CD4-positive, alpha-beta T cell treated with Interleukin-17A for 4 hours (primary cell): ENCODE data around the gene SLC35E4.
"Not testable (repeated sequence)": the region's sequence is repeated elsewhere in the genome, so short reads cannot be mapped to it uniquely, and the experiment has no call there.

Experiments
- DNase-seq: peaks from one replicate; pipeline ENCODE4 v3.0.0-alpha.2; 2020; ENCODE audit warnings: mixed read lengths

SLC35E4 gene, protein sequence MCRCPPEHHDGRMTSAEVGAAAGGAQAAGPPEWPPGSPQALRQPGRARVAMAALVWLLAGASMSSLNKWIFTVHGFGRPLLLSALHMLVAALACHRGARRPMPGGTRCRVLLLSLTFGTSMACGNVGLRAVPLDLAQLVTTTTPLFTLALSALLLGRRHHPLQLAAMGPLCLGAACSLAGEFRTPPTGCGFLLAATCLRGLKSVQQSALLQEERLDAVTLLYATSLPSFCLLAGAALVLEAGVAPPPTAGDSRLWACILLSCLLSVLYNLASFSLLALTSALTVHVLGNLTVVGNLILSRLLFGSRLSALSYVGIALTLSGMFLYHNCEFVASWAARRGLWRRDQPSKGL

DNA sequence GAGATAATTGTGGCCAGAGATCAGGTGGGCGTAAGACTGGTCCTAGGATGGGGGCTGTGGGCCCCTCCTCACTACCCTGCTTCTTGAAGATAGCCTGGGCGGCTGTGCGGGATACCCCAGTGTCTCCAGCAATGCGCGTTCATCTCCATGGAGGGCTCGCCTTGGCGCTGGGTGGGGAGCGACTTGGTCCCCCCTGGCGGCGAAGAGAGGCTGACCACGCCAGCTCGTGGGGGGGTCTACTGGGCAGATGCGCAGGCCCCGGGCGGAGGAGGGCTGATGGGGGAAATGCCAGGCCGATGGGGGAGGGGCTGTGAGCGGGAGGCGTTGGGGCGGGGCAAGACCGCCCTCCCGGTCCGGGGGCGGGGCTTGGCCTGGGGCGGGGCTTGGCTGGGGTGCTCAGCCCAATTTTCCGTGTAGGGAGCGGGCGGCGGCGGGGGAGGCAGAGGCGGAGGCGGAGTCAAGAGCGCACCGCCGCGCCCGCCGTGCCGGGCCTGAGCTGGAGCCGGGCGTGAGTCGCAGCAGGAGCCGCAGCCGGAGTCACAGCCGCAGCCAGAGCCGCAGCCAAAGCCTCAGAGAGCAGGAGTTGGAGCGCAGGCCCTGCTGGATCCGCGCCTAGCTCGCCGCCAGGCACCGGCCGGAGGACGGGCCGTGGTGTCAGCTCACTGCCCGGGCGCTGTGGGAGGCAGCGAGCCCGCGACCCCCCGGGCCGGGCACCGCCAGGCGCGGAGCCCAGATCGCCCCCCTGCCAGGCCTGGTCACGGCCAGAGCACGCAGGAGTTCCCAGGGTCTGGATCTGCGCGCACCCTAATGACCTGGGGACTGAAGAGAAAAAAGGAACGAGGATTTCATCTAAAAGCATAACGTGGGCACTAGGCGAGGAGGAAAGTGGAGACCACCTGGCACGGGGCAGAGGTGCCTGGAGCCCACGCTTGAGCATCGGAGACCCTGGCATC is at the start of gene SLC35E4:
Gene SLC35E4 (plus strand): TSS at position 509 of the 953 bp plus-strand sequence. CDS start 670 bp downstream, outside the sequence.
- DNase-seq = peak; percentile 98

DNA sequence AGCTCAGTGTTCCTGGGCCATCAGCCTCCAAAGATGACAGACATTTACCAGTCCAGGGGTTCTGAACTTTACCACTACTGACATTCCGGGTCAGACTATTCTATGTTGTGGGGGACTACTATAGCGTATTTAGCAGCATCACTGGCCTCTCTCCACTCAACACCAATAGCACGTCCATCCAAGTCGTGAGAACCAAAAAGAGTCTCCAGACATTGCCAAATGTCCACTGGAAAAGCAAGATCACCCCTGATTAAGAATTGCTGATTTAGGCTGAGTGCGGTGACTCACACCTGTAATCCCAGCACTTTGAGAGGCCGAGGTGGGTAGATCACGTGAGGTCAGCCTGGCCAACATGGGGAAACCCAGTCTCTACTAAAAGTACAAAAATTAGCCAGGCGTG is 49.2 kb upstream of the SLC35E4 start:
- no peak for DNase-seq

DNA sequence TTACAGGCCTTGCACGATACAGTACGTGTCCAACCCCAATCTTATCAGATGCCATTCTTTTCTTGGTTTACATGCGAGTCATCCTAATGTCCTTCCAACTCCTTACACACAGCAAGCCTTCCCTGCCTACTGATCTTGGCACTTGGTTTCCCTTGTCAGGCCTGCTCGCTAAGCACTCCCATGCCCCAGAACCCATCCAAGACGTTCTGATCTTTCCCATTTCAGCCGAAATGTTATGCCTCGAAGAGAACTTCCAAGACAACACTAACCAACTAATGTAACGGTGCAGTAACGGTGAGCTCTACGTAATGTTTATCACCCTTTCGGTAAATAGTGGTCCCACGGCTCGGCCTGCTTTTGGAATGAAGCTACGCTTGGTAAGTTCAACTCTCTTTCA is 44.4 kb upstream of the SLC35E4 start:
- DNase-seq = no peak

DNA sequence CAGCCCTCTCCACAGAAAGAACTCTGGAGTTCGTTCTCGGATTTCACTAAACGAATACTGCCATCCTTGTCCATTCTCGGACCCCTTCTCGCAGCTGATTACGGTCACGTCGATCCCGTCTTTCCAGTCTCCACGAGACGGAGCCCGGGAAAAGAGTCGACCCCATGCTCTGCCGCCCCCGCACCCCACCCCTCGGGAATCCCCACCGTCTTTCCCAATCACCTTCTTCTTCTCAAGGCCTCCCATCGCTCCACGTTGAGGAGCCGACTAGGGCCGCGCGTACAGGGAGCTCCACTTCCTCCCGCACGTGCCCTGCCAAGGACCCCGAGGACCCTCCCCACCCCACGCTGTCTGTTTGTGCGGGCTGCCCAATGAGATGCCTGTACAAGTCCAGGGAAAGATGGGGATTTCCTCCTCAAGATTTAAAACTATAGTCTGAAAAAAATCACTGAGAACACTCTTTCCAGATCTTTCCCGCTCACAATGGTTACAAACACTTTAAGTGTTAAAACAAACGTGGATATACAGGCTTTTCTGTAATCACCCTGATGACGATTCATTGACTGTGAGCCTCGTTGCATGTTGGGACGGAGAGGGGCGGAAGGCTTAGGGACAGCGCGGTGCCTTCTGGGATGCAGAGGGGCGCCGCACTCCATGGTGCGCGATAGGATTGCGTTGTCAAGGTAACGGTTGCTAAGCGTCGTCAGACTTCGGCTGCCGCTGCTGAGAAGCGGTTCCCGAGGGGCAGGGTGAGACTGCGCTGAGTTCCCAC is 43.8 kb upstream of the SLC35E4 start, which contains the start of gene PES1:
Gene PES1 (minus strand): TSS at position 323 of the 772 bp plus-strand sequence. CDS start 77 bp downstream, at position 246.
- DNase-seq = peak; percentile 96

DNA sequence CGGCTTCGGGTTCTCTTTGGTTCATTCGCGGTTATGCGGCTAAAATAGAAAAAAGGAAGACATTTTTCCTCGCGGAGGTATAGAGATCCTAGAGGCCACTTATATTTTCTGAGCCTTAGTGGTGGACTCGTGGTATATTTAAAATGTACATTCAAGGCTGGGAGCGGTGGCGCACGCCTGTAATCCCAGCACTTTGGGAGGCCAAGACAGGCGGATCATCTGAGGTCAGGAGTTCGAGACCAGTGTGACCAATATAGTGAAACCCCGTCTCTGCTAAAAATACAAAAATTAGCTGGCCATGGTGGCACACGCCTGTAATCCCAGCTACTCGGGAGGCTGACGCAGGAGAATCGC is 43.2 kb upstream of the SLC35E4 start:
- not testable (repeated sequence) for DNase-seq

DNA sequence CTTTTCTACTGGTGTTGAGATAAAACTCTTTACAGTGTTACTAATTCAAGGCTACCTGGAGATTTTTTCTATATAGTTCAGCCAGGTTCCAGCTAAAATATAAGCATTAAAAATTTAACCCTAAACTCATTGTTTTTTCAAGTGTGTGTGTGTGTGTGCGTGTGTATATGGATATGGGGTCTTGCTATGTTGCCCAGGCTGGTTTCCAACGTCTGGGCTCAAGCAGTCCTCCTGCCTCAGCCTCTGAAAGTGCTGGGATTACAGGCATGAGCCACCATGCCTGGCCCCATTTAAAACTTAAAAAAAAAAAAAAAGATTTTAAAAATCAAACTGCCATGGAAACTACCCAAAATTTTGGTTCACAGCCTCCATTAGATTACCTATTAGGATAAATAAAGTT is 39.4 kb upstream of the SLC35E4 start:
- no peak for DNase-seq

DNA sequence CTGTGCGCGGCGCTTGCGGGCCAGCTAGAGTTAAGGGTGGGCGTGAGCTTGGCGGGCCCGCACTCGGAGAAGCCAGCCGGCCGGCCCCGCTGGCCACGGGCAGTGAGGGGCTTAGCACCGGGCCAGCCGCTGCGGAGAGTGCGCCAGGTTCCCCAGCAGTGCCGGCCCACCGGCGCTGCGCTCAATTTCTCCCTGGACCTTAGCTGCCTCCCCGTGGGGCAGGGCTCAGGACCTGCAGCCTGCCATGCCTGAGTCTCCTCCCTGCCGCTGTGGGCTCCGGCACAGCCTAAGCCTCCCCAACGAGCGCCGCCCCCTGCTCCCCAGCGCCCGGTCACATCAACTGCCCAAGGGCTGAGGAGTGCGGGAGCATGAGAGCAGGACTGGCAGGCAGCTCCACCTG is 38.7 kb upstream of the SLC35E4 start:
- no peak for DNase-seq

DNA sequence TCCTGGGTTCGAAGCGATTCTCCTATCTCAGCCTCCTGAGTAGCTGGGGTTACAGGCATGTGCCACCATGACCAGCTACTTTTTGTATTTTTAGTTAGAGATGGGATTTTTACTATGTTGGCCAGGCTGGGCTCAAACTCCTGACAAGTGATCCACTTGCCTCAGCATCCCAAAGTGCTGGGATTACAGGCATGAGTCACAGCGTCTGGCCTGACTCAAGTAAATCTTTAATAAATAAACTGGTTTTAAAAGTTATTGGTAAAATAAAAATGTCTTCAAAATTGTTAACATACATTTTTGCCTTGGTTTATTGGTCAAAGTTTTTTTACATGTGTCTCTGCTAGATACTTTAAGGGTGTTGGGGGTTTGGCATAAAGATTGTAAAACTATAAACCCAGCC is 36.6 kb upstream of the SLC35E4 start:
- no peak for DNase-seq

DNA sequence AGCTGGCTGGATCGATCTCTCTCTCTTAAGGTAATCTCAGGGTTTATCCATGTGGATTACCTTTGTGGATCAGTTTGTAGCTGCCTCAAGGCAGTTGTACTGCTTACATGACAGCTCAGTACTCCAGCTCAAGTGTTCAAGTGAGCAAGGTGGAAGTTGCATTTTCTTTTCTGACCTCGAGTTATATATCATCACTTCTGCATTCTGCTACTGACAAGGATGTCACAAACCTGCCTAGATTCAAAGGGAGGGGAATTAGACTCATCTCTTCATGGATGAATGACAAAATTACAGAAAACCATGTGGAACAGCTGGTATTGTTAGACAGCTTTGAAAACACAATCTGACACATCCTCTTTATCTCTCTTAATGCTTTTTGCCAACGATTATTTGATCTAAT is 34.7 kb upstream of the SLC35E4 start:
- DNase-seq = no peak

DNA sequence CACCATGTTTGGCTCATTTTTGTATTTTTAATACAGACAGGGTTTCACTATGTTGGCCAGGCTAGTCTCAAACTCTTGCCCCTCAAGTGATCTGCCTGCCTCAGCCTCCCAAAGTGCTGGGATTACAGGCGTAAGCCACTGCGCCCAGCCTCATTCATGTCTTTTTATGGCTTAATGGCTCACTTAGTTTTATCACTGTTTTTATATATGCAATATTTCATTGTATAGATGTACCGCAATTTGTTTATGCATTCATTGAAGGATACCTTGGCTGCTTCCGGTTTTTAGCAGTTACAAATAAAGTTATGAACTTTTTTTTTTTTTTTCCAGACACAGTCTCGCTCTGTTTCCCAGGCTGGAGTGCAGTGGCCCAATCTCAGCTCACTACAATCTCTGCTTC is 34.1 kb upstream of the SLC35E4 start:
- no peak for DNase-seq

DNA sequence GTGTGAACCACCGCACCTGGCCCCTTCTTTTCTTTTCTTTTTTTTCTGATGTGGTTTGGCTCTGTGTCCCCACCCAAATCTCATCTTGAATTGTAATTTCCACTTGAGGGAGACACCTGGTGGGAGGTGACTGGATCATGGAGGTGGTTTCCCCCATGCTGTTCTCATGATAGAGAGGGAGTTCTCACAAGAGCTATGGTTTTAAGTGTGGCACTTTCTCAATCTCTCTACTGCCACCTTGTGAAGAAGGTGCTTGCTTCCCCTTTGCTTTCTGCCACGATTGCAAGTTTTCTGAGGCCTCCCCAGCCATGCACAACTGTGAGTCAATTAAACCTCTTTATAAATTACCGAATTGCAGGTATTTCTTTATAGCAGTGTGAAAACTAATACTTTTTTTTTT is 33.5 kb upstream of the SLC35E4 start:
- DNase-seq = no peak

DNA sequence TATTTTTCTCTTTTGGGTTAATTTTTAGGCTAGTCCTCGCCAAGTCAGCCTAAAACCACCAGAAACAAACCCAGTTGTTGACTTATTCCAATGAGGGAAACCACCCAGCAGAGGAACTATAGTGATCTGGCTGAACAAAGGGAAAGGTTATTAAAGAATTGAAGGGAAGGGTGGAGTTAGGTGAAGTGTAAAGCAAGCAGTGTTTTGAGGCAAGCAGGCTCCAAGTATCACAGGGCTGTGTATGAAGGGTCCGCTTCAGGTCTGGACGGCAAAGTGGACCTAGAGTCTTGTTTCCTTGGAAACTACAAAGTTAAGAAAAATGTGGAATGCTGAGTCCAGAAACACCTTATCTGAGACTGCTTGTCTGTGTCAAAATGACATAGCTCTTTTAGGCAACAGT is 31.8 kb upstream of the SLC35E4 start:
- DNase-seq = no peak

DNA sequence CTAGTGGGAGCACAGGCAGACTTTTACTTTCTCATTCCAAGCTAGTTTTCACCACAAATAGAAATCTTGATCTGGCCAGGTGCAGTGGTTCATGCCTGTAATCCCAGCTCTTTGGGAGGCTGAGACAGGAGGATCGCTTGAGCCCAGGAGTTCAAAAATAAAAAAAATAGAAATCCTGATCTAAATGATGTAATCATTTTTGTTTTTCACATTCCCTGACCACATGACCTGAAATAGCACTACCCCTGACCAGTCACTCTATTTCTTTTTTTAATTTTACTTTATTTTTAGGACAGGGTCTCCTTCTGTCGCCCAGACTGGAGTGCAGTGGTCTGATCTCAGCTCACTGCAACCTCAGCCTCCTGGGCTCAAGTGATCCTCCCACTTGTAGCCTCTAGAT is 30.9 kb upstream of the SLC35E4 start:
- DNase-seq = no peak

DNA sequence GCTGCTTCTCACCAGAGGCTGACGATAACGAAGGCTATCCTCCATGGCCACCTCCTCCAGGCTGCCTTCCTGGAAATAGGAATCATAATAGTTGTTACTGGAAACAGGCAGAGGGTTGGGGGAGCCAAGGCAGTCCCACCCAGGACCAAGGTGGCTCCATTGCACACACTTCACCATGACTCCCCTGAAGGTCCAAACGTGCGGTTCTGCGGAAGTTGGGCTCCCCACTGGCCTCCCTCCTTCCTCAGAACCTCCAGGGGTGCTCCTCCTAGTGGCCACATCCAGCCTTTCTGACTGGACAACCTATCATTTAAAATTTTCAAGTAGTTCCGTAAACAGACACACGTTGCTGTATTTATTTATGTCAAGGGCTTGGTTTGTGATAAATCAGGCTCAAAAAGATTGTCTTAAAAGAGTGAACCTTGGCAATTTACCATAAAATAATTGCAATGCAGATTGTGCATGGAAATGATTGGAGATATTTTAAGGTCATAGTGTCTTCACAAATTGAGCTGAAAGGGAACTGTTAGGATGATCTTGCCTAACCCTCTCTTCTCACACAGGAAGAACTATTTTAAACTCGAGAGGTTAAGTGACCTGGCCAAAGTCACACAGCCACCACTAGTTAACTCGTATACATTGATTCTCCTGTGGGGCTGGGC is 30.0 kb upstream of the SLC35E4 start:
- DNase-seq = peak; percentile 52

DNA sequence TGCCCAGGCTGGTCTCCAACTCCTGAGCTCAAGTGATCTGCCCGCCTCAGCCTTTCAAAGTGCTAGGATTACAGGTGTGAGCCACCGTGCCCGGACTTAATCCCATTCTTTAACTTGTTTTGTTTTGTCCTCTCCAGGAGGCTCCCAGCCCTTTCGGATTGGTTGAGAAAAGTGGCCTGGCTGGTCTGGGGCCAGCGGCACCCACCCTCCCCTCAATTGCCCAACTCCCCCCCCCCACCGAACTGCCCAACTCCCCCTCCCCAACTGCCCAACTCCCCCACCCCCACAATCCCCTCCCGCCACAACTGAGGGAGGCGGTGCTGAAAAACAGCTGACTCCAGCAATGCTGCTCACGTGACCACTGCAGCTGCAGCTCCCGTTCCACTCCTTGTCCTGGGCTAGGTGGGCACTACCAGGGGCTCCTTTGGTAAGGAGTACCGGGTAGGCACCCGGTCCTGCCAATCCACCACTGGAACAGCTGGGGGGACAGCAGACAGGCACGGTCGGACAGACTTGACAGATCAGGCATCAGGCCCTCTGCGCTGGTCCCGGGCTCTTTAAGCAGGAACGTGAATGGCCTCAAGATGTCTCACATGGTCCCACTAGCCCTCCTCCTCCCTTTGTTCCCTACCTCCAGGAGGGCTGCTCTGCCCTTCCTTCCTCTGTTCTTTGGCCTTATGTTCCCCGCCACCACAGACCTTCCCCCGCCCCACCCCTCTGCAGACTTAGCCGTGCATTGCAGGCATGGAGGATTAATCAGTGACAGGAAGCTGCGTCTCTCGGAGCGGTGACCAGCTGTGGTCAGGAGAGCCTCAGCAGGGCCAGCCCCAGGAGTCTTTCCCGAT is 28.9 kb upstream of the SLC35E4 start, which contains the start of gene TCN2:
Gene TCN2 (plus strand): TSS at position 720 of the 845 bp plus-strand sequence. CDS start 158 bp downstream, outside the sequence.
- DNase-seq = peak; percentile 53

DNA sequence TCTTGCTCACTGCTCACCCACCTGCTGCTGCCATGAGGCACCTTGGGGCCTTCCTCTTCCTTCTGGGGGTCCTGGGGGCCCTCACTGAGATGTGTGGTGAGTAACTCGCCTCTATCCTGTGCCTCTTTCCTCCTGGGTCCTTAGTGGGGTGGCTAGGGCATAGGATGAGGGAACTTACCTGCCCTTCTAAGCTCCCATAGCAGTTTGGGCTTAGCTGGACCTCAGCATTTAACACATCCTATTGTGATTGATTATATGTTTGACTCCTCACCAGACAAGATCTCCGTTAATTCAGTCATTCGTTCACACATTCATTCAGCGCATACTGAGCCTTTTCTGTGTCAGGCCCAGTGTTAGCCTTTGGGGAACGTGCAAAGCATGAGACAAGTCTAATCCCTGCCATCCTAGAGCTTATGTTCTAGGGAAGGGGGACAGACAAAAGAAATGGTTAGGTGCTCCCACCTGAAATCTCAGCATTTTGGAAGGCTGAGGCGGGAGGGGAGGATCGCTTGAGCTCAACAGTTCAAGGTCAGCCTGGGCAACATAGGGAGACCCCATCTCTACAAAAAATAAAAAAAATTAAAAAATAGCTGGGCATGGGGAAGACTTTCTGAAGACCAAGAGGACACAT is 28.2 kb upstream of the SLC35E4 start:
- no peak for DNase-seq

DNA sequence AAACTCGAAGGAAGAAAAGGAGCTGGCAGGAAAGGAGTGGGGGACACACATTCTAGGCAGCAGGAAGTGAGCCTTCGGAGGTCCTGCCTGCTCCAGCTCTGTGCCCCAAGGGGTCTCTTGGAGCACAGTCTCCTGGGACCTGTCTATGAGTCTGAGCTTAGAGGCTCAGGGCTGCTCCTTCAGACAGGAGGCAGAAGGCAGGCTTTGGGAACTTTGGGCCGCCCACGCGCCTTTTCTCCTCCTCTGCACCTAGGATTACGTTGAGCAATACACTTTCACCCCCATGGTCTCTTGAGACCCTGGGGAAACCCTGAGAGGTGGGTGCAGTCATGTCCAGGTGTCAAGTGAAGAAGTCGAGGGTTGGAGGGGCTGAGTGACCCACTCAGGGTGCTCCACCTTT is 27.6 kb upstream of the SLC35E4 start:
- DNase-seq = no peak

DNA sequence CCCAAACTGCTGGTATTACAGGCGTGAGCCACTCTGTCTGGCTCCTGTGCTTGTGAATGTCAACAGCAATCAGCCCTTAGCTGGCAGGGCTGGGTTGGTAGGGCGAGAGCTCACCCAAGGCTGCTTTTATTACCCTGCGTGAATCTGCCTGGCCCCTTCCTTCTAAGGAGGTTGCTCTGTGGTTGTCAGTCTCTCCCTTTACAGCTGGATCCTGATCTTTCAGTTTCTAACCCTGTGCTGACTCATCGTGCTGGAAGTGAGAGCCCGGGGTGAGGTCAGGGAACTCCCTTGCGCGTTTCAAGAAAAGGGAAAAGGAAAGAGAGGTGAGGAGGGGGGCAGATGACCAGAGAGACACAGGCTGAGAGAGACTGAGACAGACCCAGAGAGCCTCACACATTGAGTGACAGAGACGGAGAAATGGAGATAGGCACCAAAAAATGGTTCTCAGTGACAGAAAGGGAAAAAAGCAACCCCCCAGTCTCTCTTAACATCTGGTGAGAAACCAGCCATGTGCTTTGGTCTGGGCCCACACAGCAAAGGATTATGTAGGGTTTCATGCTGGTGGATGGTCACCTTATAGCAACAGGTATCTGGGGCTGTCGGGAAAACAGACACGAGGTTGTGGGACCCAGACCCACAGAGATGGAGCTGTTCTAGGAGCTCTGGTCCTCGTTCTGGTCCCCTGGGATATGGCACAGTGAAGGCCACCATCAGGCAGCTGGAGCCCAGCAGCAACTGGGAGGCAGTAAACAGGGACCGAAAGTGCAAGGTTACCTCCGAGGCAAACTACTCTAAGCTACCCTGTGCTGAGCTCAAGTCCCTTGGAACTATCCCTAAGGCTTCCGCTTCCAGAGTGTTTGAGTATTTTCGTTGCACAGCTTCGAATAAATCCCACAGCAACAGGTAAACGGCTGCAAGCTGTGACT is 26.1 kb upstream of the SLC35E4 start:
- DNase-seq = no peak

DNA sequence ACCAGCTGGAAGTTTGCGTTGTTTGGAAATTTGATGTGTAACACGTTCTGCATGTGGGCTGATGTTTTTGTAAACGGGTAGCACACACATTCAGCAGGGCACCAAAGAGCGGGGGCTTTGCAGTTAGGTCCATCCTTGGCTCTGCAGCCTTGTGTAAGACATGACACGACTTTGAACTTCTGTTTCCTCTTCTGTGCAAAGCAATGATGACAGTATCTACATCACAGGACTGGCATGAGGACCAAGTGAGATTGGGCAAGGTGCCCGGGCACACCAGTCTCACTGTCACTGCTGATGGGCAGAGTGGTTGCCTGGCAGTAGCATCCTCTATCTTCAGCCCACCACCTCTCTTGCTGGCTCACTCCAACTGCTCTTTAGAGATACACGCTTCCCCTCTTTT is 25.3 kb upstream of the SLC35E4 start:
- DNase-seq = no peak

DNA sequence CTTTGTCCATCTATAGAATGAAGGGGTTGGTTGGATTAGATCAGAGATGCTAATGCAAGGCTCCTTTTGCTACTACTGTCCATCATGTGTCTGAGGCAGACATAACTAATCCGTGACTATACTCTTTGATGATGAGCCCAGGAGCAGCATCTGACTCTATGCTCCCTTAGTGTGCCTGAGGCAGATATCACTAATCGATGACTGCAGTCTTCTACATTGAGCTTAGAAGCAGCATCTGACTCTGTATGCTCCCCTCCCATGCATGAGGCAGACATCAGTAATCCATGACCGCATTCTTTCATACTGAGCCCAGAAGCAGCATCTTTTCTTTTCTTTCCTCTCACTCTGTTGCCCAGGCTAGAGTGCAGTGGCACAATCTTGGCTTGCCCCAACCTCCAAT is 24.4 kb upstream of the SLC35E4 start:
- DNase-seq = no peak
